NCI-H187 (cell line): ENCODE results near the gene CIROP.

ENCODE experiments used
- DNase-seq, 2 experiments: peaks; one replicate each; lab custom pipeline; 2025; lab: John Stamatoyannopoulos, UW

Gene CIROP

GRCh38 chr14:23104591-23105347, at the start of gene CIROP:
Gene CIROP (minus strand): TSS chr14:23104989. CDS start chr14:23104920, 69 bp downstream.
- DNase-seq = no peak

DNA sequence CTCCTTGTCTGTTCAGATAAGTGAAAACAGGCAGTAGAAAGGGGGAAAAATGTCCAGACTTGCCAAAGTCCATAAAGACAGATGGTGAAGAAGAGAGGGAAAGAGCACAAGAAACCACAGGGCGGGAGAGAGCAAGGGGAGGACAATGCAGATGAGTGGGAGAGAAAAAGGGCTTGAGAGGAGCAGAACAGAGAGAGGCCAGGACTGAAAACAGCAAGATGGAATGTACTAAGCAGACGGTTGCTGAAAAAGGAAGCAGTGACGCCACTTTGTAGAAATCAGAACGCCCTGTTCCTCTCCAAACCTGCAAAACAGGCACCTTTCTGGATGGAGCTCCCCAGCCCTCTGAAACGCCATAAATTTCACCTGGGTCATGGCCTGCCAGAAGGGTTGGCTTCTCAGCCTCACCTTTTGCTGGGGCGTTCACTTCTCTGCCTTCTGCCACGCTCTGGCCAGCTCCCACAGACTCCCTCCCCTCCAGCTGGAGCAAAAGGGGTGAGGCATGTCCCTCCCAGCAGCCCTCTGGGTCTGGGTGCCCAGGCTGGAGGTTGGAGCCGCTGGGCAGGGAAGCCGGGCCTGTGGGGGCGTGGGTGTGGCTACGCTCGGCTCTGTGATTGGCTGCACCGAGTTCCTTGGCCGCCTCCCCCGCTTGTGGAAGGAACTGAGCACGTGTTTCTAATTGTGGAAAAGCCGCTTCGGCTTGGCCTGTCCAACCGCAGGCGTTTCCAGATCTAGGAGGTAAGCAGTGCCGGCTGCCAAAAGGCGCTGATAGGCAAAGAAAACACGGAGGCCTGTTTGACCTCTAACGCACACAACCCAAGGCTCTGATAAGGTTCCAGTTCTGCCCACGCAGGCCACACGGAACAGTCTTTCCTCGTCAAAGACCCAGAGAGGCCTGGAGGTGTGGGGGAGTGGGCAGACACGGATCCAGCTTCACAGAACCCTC, 49.3 kb upstream of the CIROP start:
- no peak for DNase-seq

- no peak for DNase-seq
Observed at GRCh38 chr14:23151342-23151741, 46.6 kb upstream of the CIROP start.

DNA sequence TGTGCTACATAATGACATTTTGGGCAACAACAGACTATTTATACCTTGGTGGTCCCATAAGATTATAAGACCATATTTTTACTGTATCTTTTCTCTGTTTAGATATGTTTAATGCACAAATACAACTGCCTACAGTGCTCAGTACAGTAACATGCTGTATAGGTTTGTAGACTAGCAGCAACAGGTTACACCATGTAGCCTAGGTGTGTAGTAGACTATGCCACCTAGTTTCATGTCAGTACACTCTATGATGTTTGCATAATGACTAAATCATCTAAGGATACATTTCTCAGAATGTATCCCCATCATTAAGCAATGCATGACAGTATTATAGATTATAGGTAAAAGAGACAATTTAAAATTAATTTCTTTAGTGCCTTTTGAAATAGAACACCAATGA, 45.0 kb upstream of the CIROP start:
- no peak for DNase-seq

DNA sequence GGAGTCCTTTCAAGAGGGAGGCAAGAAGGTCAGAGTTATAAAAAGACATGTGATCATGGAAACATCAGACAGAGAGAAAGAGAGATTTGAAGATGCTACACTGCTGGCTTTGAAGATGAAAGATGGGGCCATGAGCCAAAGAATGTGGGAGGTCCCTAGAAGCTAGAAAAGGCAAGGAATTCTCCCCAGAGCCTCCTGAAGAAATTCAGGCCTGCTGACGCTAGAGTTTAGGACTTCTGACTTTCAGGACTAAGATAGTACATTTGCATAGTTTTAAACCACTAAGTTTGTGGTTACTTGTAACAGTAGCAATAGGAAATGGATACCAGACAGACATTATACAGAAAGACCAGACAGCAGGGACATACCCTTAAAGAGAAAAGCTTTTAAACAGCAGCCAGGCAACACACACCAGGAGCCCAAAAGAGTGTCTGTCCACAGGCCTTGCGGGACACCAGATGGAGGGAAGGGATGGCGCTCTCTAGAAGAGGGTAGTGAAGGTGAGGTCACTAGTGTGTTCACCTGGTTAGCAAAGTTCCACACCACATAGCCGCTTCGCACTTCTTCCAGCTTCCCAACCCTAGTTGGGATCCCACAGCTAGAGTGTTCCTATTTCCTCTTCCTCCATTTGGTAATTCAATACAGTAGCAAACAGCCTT, 43.9 kb upstream of the CIROP start:
- DNase-seq = no peak

- no peak for DNase-seq
Observed at GRCh38 chr14:23147676-23148075, 42.9 kb upstream of the CIROP start.

GRCh38 chr14:23146980-23147379, 42.2 kb upstream of the CIROP start:
- DNase-seq = no peak

DNA sequence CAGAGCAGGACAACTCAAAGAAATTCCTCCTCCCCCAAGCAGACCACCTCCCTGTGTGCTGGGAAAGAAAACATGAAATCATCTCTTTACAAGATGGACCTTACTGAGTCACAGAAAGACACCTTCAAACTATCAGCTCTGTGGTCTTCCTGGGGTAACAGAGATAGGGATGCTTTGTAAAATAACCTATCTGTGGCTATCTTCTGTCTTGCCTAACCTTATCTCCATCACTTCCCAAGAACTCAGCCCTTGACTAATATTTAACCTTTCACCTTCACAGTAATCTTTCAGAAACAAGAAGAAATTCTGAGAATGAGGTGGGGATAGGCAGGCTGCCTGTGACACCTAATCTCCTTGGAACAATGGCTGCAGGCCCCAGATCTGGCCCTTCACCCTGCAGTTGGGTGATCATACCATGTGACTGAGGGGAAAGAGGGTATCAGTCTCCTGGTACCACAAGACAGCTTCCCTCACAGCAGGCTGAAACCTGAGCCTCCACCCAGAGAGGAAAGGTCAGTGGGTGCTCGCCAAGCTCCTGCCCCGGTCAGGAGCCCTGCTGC, 41.6 kb upstream of the CIROP start:
- no peak for DNase-seq

DNA sequence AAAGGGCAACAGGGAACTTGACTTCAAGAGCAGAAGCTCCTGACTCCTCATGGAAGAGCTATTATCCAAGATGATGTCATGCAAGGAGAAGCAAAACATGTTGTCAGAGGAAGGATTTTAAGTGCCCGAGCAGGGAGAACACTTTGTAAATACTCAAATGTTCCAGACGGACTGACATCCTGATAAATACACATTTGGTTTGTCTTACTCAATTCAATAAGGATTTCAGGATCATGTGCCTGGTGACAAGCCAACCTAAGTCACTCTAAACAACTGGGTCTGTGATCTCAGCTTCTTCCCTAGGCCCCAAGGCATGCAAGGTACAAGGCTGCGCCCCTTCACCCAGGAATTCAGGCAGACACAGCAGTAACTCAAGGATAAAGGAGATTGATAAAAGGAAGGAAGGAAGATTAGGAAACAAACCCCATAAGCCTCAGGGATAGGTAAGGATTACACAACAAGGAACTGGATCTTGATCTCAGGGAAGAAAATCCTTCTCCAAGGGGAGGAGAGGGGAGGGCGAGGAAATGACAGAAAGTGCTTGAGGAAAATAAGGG, 41.1 kb upstream of the CIROP start:
- DNase-seq = no peak

GRCh38 chr14:23143911-23144310, 39.1 kb upstream of the CIROP start:
- DNase-seq = no peak

- DNase-seq = no peak
Observed at GRCh38 chr14:23142826-23143225, 38.0 kb upstream of the CIROP start.

- DNase-seq = no peak
Observed at GRCh38 chr14:23141706-23142444, 37.1 kb upstream of the CIROP start.

GRCh38 chr14:23140371-23140770, 35.6 kb upstream of the CIROP start:
- no peak for DNase-seq

GRCh38 chr14:23139874-23140273, 35.1 kb upstream of the CIROP start:
- DNase-seq = no peak

DNA sequence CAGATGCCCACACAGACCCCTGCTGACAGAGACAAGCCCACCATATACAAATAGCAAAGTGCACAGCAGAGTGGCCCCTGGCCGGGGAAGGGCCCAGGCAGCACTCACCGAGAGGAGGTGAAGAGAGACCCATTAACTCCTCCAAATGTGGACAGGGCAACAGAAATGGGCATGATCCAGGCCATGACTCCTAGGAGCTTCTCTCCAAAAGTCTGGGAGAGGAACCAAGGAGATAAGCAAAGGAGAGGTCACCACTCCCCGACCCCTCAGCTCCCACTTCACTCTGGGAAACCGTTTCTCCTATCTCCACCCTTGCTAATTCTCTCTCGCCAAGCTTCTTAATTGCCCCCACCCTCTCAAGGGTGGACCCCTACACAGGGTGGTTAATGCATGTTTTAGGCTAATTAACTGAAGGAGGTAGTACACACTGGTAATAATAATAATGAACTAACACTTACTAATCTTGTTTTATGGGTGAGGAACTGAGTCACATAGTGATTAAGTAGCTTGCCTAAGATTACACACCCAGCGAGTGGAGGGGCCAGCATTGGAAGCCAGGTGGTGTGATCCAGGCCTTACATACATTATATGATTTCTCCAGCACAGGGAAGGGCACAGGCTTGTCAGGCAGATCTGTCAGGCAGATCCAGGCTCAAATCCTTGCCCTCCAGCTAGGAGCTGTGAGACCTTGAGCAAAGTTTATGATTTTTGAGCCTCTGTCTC, 33.2 kb upstream of the CIROP start:
- no peak for DNase-seq

- no peak for DNase-seq
Observed at GRCh38 chr14:23137192-23137812, 32.5 kb upstream of the CIROP start.

- no peak for DNase-seq
Observed at GRCh38 chr14:23136566-23137133, 31.9 kb upstream of the CIROP start.

DNA sequence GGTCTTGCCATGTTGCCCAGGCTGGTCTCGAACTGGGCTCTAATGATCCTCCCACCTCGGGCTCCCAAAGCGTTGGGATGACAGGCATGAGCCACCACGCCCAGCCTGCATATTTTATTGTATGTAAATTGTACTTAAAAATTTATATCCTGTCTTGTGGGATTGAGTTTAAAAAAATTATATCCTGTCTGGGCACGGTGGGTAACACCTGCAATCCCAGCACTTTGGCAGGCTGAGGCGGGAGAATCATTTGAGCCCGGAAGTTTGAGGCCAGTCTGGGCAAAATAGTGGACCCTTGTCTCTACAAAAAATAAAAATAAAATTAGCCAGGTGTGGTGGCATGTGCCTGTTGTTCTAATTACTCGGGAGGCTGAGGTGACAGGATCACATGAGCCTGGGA, 28.2 kb upstream of the CIROP start:
- DNase-seq = no peak

- no peak for DNase-seq
Observed at GRCh38 chr14:23131482-23131881, 26.7 kb upstream of the CIROP start.

DNA sequence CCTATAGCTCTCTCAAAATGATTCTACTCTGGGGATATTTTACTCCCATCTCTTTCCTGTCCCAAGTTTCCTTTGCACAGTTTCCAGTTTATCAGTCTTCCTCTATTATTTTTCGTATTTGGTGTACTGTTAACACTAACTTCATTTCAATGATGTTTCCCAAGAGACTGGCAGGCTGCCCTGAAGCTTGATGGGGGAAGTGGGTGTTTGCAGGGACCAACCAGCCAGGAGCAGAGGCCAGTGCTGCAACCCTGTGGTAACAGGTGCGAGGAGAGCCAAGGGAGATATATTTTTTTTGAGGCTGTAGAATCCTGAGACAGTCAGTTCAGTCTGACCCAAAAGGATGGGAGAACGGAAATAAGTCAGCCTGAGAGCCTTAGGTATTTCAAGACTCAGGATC, 26.1 kb upstream of the CIROP start:
- DNase-seq = no peak
